A172 (cell line): Measurements from ENCODE around the gene FAM83C. TPM values are rescaled to one million over a fixed set of nuclear protein-coding genes. Genes with fewer than 3 reads are reported as not detected.
A peak's percentile ranks its signal among the peaks of the same experiment; 100 is the strongest.

Experiments used
- DNase-seq: peaks from one replicate; pipeline ENCODE4 v3.0.0-alpha.2; 2015; ENCODE audit warnings: low spot score
- total RNA-seq: library from RNA; depleted of rRNA; stranded (reverse); fragments of >200 nt; shearing (Covaris generic); gene quantifications from 2 replicates; pipeline ENCODE4 v1.2.3, GENCODE V29; 2014

The FAM83C gene
- total RNA-seq, 1 experiment from 2014 or later = not detected

GRCh38 chr20:35284267-35284991, 7.8 kb downstream of the FAM83C start, which contains the start of gene EIF6:
TSS of gene EIF6 (minus strand) at chr20:35284772. CDS start at chr20:35284487, 285 bp downstream.
- DNase-seq = peak; percentile 91

- DNase-seq = no peak
These were observed 8.6 kb downstream of the FAM83C start for GRCh38 chr20:35283441-35284266.

- DNase-seq = no peak
These were observed 10.6 kb downstream of the FAM83C start for GRCh38 chr20:35281506-35282101.

- no peak for DNase-seq
These were observed 11.7 kb downstream of the FAM83C start for GRCh38 chr20:35280523-35280922.

GRCh38 chr20:35279533-35280174, 12.6 kb downstream of the FAM83C start:
- DNase-seq = no peak

GRCh38 chr20:35279040-35279439, 13.2 kb downstream of the FAM83C start:
- DNase-seq = no peak

- peak; percentile 62 for DNase-seq
These were observed 14.5 kb downstream of the FAM83C start, which contains the start of gene MMP24OS for GRCh38 chr20:35277531-35278395. TSS of gene MMP24OS (minus strand) at chr20:35278122. CDS start at chr20:35277929, 193 bp downstream.

- DNase-seq = no peak
These were observed 15.1 kb downstream of the FAM83C start for GRCh38 chr20:35277127-35277526.

GRCh38 chr20:35276408-35276807, 15.8 kb downstream of the FAM83C start:
- no peak for DNase-seq

GRCh38 chr20:35275741-35276251, 16.4 kb downstream of the FAM83C start:
- no peak for DNase-seq

GRCh38 chr20:35274172-35275092, 17.8 kb downstream of the FAM83C start:
- no peak for DNase-seq

GRCh38 chr20:35273449-35274171, 18.6 kb downstream of the FAM83C start:
- DNase-seq = peak; percentile 52

GRCh38 chr20:35271904-35272303, 20.3 kb downstream of the FAM83C start:
- no peak for DNase-seq

- peak; percentile 47 for DNase-seq
These were observed 20.9 kb downstream of the FAM83C start for GRCh38 chr20:35271073-35271882.

- DNase-seq = no peak
These were observed 22.0 kb downstream of the FAM83C start for GRCh38 chr20:35270021-35270902.

GRCh38 chr20:35269055-35269781, 23.0 kb downstream of the FAM83C start:
- DNase-seq = peak; percentile 86
